Mesothelial cell of epicardium (in vitro differentiated cells): ENCODE measurements around the gene OR8A1. TPM values are rescaled to one million over a fixed set of nuclear protein-coding genes. Genes with fewer than 3 reads are reported as not detected.

ENCODE experiments used
- DNase-seq, 2 experiments: peaks; one replicate each; pipeline ENCODE4 v3.0.0; 2021; ENCODE audit warnings: low spot score in 2 of 2; ENCODE audit not compliant: unreplicated experiment in 2 of 2
- H3K27ac Mint-ChIP-seq: 2 replicates; pipeline ENCODE4 v1.8.0; 2021; ENCODE audit warnings: mixed read lengths
- H3K27me3 Mint-ChIP-seq: 2 replicates; pipeline ENCODE4 v1.8.0; 2021; ENCODE audit warnings: low read depth, mixed read lengths
- H3K36me3 Mint-ChIP-seq: 2 replicates; pipeline ENCODE4 v1.8.0; 2021; ENCODE audit warnings: mixed read lengths
- H3K4me1 Mint-ChIP-seq: 2 replicates; pipeline ENCODE4 v1.8.0; 2021; ENCODE audit warnings: mixed read lengths
- H3K4me3 Mint-ChIP-seq: 2 replicates; pipeline ENCODE4 v1.8.0; 2021; ENCODE audit warnings: mild to moderate bottlenecking, moderate library complexity, mixed read lengths
- H3K9me3 Mint-ChIP-seq: 2 replicates; pipeline ENCODE4 v1.8.0; 2021; ENCODE audit warnings: mixed read lengths
- total RNA-seq: library from RNA; stranded (reverse); gene quantifications from 3 replicates; pipeline ENCODE4 v1.2.1, GENCODE V29; 2021
- TF ChIP-seq, protein P1 (sequence below): fragments of 200-600 bp; sonication (generic); IDR thresholded peaks from one replicate; pipeline ENCODE4 v1.5.0; 2021; ENCODE audit warnings: antibody characterized with exemption; ENCODE audit not compliant: unreplicated experiment

OR8A1 gene
- total RNA-seq = not detected in 3 replicates

DNA sequence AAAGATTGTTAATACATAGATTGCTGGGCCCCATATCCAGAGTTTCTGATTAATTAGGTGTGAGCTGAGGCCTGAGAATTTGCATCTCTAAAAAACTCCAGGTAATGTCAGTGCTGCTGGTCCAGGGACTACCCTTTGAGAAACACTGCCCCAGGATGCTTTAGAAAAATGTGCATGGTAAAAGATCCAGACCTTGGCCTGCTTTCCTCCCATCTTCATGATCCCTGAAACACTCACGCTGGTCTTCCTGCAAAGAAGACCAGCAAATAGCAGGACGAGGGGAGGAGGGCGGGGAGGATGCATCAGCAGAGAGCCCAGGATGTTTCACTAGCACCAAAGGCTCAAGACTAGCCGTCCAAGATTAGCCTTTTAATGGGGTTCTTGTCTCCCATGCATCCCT lies at the start of gene OR8A1:
Gene OR8A1 (plus strand): TSS at position 301 of the 400 bp plus-strand sequence. CDS start 123 bp downstream, outside the sequence.
- peaks cover 12% of the 10 kb centered on the region for H3K9me3 Mint-ChIP-seq
- TF ChIP-seq, protein P1, sequence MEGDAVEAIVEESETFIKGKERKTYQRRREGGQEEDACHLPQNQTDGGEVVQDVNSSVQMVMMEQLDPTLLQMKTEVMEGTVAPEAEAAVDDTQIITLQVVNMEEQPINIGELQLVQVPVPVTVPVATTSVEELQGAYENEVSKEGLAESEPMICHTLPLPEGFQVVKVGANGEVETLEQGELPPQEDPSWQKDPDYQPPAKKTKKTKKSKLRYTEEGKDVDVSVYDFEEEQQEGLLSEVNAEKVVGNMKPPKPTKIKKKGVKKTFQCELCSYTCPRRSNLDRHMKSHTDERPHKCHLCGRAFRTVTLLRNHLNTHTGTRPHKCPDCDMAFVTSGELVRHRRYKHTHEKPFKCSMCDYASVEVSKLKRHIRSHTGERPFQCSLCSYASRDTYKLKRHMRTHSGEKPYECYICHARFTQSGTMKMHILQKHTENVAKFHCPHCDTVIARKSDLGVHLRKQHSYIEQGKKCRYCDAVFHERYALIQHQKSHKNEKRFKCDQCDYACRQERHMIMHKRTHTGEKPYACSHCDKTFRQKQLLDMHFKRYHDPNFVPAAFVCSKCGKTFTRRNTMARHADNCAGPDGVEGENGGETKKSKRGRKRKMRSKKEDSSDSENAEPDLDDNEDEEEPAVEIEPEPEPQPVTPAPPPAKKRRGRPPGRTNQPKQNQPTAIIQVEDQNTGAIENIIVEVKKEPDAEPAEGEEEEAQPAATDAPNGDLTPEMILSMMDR = no peak

DNA sequence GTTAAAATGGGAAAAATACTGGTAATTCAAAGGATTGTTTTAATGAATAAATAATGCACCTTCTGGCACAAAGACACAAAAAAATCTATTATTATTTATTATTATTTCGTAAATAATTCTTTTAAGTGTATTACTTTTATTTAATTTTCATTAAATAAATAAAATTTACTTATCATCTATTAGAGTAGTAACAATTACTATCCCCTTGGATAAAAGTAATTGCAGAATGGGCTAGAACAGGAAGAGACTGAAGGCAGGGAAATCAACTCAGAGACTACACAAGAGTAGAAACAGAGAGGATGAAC lies 49.3 kb upstream of the OR8A1 start:
- TF ChIP-seq, protein P1 = no peak
- Mint-ChIP-seq H3K9me3 (no peaks in the 10 kb centered on the region), H3K4me1 (no peaks in the 10 kb centered on the region), H3K36me3 (no peaks in the 10 kb centered on the region), H3K27me3 (peaks cover 39% of the 10 kb centered on the region), H3K4me3 (no peak overlapping the region), H3K27ac (no peak overlapping the region)
- no peak for DNase-seq

More for the DNA sequence above, at the start of gene OR8A1:
- Mint-ChIP-seq H3K4me3 (no peak within 1 kb of the TSS), H3K4me1 (no peaks in the 10 kb centered on the region), H3K36me3 (no peaks in the 10 kb centered on the region), H3K27me3 (peaks cover 48% of the 10 kb centered on the region), H3K27ac (no peak within 1 kb of the TSS)
- DNase-seq = no peak

DNA sequence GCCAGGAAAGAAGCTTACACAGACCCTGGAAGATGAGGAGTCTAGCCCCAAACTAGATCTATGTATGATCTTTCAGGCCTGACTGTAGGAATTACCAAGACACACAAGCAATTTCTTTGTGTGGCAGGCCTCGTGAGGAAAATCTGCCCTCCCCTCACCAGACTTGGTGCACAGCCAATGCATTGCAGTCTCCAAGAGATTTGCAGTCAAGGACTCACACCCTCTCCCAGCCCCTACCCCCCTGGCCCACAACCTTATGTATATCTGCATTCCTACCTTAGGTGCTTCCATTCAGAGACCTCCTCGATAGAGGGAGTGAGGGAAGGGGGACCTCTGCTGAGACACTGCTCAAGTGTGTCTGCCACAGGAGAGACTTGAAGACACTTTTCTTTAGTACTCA lies 36.2 kb upstream of the OR8A1 start:
- H3K9me3 Mint-ChIP-seq = peaks cover 16% of the 10 kb centered on the region
- peaks cover 18% of the 10 kb centered on the region for H3K4me1 Mint-ChIP-seq
- H3K36me3 Mint-ChIP-seq = peaks cover 1% of the 10 kb centered on the region
- TF ChIP-seq, protein P1 = no peak
- no peaks in the 10 kb centered on the region for H3K27me3 Mint-ChIP-seq
- H3K27ac Mint-ChIP-seq = no peak overlapping the region
- DNase-seq = no peak
- no peak overlapping the region for H3K4me3 Mint-ChIP-seq

DNA sequence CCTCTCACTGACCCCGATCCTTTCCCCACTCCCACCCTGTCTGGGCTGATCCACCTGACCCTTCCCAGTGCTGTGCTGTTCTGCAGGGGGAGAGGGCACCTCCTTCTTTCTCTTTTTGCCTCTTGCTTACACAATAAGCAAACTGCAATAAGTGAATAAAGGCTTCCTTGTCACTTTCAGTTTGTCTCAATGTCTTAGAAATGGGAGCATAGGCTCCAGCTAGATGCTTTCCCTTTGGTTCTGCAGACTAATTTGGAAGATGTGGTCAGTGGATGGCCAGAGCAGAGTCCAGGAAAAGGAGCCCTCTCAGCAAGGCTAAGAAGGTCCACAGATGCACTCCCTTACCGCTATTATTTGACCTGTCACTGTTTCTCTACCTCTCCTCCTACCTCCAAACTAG lies 35.7 kb upstream of the OR8A1 start:
- no peak for DNase-seq
- H3K27ac Mint-ChIP-seq = no peak overlapping the region
- no peaks in the 10 kb centered on the region for H3K27me3 Mint-ChIP-seq
- peaks cover 18% of the 10 kb centered on the region for H3K4me1 Mint-ChIP-seq
- TF ChIP-seq, protein P1 = no peak
- H3K4me3 Mint-ChIP-seq = no peak overlapping the region
- no peaks in the 10 kb centered on the region for H3K36me3 Mint-ChIP-seq
- H3K9me3 Mint-ChIP-seq = peaks cover 16% of the 10 kb centered on the region

DNA sequence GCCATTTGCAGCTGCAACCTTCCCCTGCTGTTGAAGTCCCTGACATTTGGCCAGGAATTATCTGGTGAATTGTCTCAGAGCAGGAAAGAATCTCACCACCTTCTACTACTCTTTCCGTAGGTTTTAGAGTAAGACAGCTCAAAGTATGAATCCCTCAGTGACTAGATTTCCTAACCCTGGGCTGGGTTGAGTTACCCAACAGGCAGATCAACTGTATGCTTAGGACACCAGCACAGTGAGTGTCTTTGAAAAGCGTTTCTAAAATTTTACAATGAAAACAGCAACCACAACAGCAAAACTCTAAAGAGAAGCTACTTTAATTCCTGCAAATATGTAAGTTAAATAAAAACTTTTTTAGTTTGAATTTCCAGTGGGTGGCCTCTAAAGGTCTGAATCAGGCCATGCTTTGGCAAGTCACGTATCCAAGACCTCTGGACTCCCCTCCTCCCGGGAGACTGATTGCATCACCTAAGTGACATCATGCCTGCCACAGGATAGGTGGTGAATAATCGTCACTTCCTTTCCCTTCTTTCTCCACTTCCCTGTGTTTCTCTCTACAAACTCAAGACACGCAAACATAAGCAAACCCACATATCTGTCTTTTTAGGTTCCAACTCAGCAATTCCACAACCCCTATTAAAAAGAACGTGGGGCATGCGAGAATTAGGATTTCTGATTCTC lies 34.1 kb upstream of the OR8A1 start:
- Mint-ChIP-seq H3K27me3 (no peaks in the 10 kb centered on the region), H3K36me3 (no peaks in the 10 kb centered on the region), H3K4me1 (peaks cover 18% of the 10 kb centered on the region), H3K27ac (no peak overlapping the region), H3K9me3 (peaks cover 9% of the 10 kb centered on the region), H3K4me3 (no peak overlapping the region)
- TF ChIP-seq, protein P1 = no peak
- DNase-seq = no peak

DNA sequence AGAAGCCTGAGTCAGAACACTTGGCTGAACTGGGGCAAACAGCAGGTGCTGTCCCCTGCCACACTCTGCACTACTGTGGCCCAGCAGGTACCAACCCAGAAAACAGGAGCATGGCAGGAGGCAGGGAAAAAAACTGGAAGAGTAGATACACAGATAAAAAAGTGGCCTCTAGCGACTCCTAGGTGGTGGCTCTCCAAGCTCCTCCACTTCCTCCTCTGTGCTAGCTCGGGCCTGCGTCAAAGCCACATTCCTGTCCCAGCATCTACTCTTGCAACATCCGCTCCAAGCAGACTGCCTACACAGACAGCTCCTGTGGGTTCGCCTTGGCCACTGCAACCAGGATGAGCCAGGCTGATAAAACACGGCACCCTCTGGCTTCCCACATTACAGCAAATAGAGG lies 33.3 kb upstream of the OR8A1 start:
- peak overlapping the region; percentile 12 for H3K27ac Mint-ChIP-seq
- no peaks in the 10 kb centered on the region for H3K36me3 Mint-ChIP-seq
- H3K4me1 Mint-ChIP-seq = peaks cover 18% of the 10 kb centered on the region
- H3K4me3 Mint-ChIP-seq = no peak overlapping the region
- DNase-seq = no peak
- H3K27me3 Mint-ChIP-seq = no peaks in the 10 kb centered on the region
- TF ChIP-seq, protein P1 = no peak
- peaks cover 6% of the 10 kb centered on the region for H3K9me3 Mint-ChIP-seq
